ENCODE measurements around the gene HCFC1. TPM values are rescaled to one million over a fixed set of nuclear protein-coding genes. Genes with fewer than 3 reads are reported as not detected.

HCFC1 gene
- total and polyA plus RNA-seq, 7 donors: 7.4 to 57.3 (median 25.8) TPM

DNA sequence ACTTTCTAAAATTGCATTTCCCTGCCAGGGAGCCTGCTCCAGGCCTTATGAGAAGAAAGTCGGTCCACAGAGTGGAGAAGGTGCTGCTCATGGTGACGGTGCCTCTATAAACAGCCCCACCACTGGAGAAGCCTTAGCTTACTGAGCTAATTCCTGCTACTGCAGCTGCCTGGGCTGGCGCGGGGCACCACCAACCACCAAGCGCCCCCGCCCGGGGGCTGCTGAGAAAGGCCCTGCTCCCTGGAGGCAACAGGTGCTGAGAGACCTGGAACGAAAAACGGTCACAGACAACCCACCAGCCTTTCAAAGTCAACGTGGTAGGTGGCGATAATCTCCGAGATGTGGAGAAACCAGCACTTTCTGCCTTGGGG, 2.9 kb downstream of the HCFC1 start:
- peak overlapping the region; percentile 97 to 98 (median 98) for H3K27ac ChIP-seq
- no peaks in the 10 kb centered on the region for H3K9me3 ChIP-seq
- intact Hi-C loops (cut with DNase I): no loop called here
- peak overlapping the region; percentile 55 to 78 (median 74) for H3K4me3 ChIP-seq
- TF ChIP-seq POLR2A (IDR thresholded peaks at IDR 0.05) (no peak), POLR2AphosphoS5 (IDR thresholded peaks at IDR 0.05) (peak in 1 of 4 donors; percentile 5)
- H3K36me3 ChIP-seq: peaks cover 0 to 3% (median 0%) of the 10 kb centered on the region in 4 donors
- H3K27me3 ChIP-seq: peaks cover 0 to 5% (median 0%) of the 10 kb centered on the region in 3 donors
- 16 to 26% methylated on average over 12 of the region's 12 CpGs for WGBS, 2 donors
- peaks cover 0 to 49% (median 43%) of the 10 kb centered on the region in 4 donors for H3K4me1 ChIP-seq
- peak; percentile 65 for DNase-seq

DNA sequence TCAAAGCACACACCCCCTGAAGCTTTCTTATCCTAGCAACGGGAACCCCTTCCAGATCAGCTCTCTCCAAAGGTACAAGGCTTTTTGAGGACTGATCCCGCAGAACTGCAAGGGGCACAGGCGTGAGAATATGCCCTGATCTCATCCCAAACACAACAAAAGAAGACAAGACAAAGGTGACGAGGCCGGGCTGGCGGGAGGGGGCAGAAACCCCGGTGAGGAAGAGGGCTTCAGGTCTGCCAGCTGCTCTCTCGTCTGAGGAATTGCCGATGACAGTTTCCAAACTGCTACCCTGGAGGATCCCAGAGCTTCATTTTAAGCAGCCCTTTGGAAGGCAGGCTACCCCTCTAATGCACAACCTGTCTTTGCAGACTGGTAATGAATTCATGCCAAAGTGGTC, 3.4 kb downstream of the HCFC1 start:
- H3K27ac ChIP-seq: peak overlapping the region; percentile 97 to 98 (median 98)
- H3K4me1 ChIP-seq: peaks cover 0 to 44% (median 38%) of the 10 kb centered on the region in 4 donors
- WGBS, 2 donors: 43 to 64% methylated on average over 9 of the region's 9 CpGs

DNA sequence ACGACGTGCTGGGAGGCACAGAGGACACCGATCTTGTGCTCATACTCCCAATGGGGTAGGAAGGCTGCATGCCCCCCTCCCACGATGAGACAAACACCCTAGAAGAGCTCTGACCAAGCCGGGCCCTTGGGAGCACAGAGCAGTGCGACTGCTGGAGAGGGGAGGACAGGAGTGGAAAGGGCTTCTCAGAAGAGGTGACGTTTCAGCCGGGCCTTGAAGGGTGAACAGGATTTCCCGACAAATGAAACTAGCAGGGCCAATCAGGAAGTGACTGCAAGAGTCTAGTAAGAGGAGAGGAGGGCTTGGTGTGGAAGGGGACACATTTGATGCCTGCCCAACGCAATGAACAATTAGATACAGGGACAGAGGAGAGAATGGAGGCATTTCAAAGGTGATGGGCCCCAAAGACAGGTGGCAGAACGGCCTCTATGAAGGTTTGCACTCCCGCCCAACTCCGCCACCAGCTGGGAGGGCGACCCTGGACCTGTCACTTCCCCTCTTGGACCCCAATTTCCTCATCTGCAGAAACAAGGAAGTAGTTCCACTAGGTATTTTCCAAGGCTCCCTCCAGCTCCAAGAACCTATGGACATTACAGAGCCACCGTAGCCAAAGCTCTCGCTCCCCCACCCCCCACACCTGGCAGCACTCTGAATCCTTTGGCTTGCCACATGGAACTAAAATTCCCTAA, 3.9 kb downstream of the HCFC1 start:
- Histone ChIP-seq H3K4me1 (peaks cover 0 to 42% (median 37%) of the 10 kb centered on the region in 4 donors), H3K36me3 (peaks cover 0 to 11% (median 5%) of the 10 kb centered on the region in 4 donors), H3K27me3 (peaks cover 0 to 5% (median 0%) of the 10 kb centered on the region in 3 donors), H3K4me3 (peak overlapping the region in 2 of 4 donors; percentile 73 to 75), H3K27ac (peak overlapping the region; percentile 97 to 98 (median 98)), H3K9me3 (no peaks in the 10 kb centered on the region)
- intact Hi-C loops (cut with DNase I): no loop called here
- TF ChIP-seq EP300 (IDR thresholded peaks at IDR 0.05): no peak
- TF ChIP-seq, protein P1, sequence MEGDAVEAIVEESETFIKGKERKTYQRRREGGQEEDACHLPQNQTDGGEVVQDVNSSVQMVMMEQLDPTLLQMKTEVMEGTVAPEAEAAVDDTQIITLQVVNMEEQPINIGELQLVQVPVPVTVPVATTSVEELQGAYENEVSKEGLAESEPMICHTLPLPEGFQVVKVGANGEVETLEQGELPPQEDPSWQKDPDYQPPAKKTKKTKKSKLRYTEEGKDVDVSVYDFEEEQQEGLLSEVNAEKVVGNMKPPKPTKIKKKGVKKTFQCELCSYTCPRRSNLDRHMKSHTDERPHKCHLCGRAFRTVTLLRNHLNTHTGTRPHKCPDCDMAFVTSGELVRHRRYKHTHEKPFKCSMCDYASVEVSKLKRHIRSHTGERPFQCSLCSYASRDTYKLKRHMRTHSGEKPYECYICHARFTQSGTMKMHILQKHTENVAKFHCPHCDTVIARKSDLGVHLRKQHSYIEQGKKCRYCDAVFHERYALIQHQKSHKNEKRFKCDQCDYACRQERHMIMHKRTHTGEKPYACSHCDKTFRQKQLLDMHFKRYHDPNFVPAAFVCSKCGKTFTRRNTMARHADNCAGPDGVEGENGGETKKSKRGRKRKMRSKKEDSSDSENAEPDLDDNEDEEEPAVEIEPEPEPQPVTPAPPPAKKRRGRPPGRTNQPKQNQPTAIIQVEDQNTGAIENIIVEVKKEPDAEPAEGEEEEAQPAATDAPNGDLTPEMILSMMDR (IDR thresholded peaks at IDR 0.05): no peak
- TF ChIP-seq POLR2A (IDR thresholded peaks at IDR 0.05): no peak
- no peak for TF ChIP-seq POLR2AphosphoS5 (IDR thresholded peaks at IDR 0.05)
- WGBS, 2 donors: 38 to 58% methylated on average over 16 of the region's 16 CpGs
- no peak for DNase-seq

More for the DNA sequence above, 3.4 kb downstream of the HCFC1 start:
- no peaks in the 10 kb centered on the region for H3K9me3 ChIP-seq
- H3K36me3 ChIP-seq: peaks cover 0 to 5% (median 2%) of the 10 kb centered on the region in 4 donors
- intact Hi-C loops (cut with DNase I): no loop called here
- DNase-seq: no peak
- H3K4me3 ChIP-seq: peak overlapping the region in 3 of 4 donors; percentile 73 to 78 (median 75)
- H3K27me3 ChIP-seq: peaks cover 0 to 5% (median 0%) of the 10 kb centered on the region in 3 donors
- TF ChIP-seq POLR2A (IDR thresholded peaks at IDR 0.05) (no peak), POLR2AphosphoS5 (IDR thresholded peaks at IDR 0.05) (no peak), EP300 (IDR thresholded peaks at IDR 0.05) (no peak)
- TF ChIP-seq, protein P1 (IDR thresholded peaks at IDR 0.05): no peak

DNA sequence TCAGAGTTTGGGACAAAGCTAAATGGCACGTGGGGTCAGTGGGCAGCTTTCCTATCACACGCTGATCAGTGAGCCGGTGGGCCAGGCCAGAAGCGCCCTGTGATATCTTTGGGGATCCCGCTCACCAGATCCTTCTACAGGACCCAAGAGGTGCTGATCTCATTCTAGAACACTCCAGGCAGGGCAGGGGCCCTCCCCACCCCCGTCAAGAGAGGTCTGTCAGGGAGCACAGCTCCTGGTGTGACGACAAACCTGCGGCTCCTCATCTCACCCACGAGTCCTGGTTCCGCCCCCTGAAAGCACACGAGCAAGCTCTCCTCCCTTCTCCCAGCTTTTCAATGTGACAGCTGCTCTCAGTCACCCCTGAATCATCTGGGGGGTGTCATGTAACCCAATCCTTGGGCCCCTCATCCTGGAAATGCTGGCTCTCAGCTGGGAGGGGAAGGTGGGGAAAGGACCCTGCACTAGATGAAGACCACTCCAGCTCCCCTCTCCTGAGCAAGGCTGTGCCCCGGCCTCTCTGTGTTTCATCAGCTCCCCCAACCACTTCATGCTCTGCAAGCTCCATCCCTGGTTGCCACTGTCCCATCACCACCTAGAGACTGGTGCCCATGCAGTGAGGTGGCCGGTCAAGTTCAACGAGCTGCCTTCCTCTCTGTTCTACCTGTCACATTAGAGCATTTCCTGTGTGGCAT, 4.6 kb downstream of the HCFC1 start:
- Histone ChIP-seq H3K4me3 (peak overlapping the region in 1 of 4 donors; percentile 15), H3K4me1 (peaks cover 0 to 42% (median 37%) of the 10 kb centered on the region in 4 donors), H3K27ac (peak overlapping the region; percentile 97 to 98 (median 98)), H3K27me3 (peaks cover 0 to 5% (median 0%) of the 10 kb centered on the region in 3 donors), H3K9me3 (no peaks in the 10 kb centered on the region), H3K36me3 (peaks cover 0 to 16% (median 8%) of the 10 kb centered on the region in 4 donors)
- WGBS, 2 donors: 62 to 79% methylated on average over 14 of the region's 14 CpGs
- intact Hi-C loops (cut with DNase I): no loop called here
- TF ChIP-seq EP300 (IDR thresholded peaks at IDR 0.05) (no peak), POLR2AphosphoS5 (IDR thresholded peaks at IDR 0.05) (no peak), POLR2A (IDR thresholded peaks at IDR 0.05) (no peak)
- TF ChIP-seq, protein P1 (IDR thresholded peaks at IDR 0.05): no peak
- DNase-seq: peak; percentile 66

DNA sequence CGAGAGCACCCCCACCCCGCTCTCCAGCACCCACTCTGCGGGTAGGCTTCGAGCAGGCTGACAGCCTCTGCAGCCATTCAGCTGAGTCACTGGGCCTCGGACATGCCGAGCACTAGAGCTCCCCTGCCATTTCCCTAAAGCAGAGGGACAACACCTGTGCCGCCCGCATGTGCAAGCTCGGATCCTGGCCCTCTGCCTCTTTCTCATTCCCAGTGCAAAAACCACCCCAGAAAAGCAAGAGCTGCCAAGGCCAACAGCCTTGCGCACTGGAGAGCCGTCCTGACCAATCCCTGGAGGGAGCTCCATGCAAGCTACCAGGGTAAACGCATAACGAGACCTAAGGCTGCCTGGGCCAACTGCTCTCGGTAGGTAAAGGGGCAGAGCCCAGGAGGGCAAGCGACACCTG, 5.3 kb downstream of the HCFC1 start:
- H3K27me3 ChIP-seq: peaks cover 0 to 5% (median 0%) of the 10 kb centered on the region in 3 donors
- peaks cover 0 to 42% (median 37%) of the 10 kb centered on the region in 4 donors for H3K4me1 ChIP-seq
- peak overlapping the region; percentile 49 to 98 (median 97) for H3K27ac ChIP-seq
- peak overlapping the region in 1 of 4 donors; percentile 8 for H3K4me3 ChIP-seq
- intact Hi-C loops (cut with DNase I): no loop called here
- H3K36me3 ChIP-seq: peaks cover 0 to 23% (median 14%) of the 10 kb centered on the region in 4 donors
- H3K9me3 ChIP-seq: no peaks in the 10 kb centered on the region
- TF ChIP-seq EP300 (IDR thresholded peaks at IDR 0.05) (no peak), POLR2AphosphoS5 (IDR thresholded peaks at IDR 0.05) (no peak), POLR2A (IDR thresholded peaks at IDR 0.05) (no peak)
- TF ChIP-seq, protein P1 (IDR thresholded peaks at IDR 0.05): no peak
- WGBS, 2 donors: 77 to 84% methylated on average over 15 of the region's 15 CpGs
- peak; percentile 80 for DNase-seq
